ENCODE measurements around the gene TMEM132C. TPM values are rescaled to one million over a fixed set of nuclear protein-coding genes. Genes with fewer than 3 reads are reported as not detected.

Gene TMEM132C
- total RNA-seq, 1 donor from 2014 or later = 0.64 TPM

DNA sequence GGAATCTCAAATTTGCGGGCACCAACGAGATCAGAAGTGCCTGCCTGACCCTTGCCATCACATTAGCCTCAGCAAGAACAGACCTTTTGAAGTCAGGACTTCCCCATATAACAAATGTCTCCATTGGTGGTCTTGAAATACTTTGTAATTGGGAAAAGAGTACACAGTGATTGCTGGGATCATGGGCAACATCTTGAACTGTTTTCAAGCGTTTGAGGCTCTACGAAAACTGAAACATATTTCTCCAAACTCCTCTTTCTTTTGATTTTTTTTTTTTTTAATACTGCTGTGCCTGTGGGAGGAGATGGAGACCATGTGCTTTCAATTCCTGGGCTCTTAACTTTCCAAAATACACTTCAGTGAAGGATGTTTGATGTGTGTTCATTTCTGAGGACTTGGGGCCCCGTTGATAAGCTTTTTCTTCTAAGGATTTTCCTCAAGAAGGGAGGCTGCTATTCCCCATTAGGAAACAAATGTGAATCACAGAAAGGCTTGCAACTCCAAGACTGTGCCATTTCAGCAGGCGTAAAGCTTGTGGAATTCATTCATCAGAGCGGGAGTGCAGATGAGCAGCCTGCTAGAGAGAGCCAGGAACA lies 94.5 kb downstream of the TMEM132C start:
- H3K27ac ChIP-seq = no peak overlapping the region
- intact Hi-C loops (cut with DNase I) = no loop called here
- DNase-seq = no peak
- no peak overlapping the region for H3K4me3 ChIP-seq
- no peaks in the 10 kb centered on the region for H3K9me3 ChIP-seq
- H3K36me3 ChIP-seq = no peaks in the 10 kb centered on the region
- no peaks in the 10 kb centered on the region for H3K4me1 ChIP-seq
- TF ChIP-seq, protein P1, sequence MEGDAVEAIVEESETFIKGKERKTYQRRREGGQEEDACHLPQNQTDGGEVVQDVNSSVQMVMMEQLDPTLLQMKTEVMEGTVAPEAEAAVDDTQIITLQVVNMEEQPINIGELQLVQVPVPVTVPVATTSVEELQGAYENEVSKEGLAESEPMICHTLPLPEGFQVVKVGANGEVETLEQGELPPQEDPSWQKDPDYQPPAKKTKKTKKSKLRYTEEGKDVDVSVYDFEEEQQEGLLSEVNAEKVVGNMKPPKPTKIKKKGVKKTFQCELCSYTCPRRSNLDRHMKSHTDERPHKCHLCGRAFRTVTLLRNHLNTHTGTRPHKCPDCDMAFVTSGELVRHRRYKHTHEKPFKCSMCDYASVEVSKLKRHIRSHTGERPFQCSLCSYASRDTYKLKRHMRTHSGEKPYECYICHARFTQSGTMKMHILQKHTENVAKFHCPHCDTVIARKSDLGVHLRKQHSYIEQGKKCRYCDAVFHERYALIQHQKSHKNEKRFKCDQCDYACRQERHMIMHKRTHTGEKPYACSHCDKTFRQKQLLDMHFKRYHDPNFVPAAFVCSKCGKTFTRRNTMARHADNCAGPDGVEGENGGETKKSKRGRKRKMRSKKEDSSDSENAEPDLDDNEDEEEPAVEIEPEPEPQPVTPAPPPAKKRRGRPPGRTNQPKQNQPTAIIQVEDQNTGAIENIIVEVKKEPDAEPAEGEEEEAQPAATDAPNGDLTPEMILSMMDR (IDR thresholded peaks at IDR 0.05) = no peak
- ATAC-seq = no peak
- H3K27me3 ChIP-seq = peaks cover 6% of the 10 kb centered on the region

DNA sequence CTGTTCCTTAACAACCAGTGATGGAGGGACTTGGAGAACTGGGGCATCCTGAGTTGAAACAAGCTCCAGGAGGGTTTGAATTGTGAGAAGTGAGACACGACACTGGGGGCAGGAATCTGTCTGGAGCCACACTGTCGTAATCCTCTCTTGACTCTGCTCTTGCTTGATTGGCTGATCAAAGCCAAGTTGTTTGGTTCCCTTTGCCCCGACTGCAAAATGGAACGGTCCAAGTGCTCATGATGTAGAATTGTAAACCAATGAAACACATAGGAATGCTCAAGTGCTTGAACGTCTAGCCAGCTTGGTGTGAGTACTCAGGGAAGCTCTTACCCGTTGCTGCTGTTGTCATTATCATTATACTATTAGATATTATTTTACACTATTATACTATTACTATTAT lies 98.1 kb downstream of the TMEM132C start:
- no peaks in the 10 kb centered on the region for H3K36me3 ChIP-seq
- intact Hi-C loops (cut with DNase I) = no loop called here
- H3K4me3 ChIP-seq = no peak overlapping the region
- no peaks in the 10 kb centered on the region for H3K4me1 ChIP-seq
- DNase-seq = no peak
- H3K27me3 ChIP-seq = peaks cover 6% of the 10 kb centered on the region
- no peaks in the 10 kb centered on the region for H3K9me3 ChIP-seq
- TF ChIP-seq, protein P1 (IDR thresholded peaks at IDR 0.05) = no peak
- no peak for ATAC-seq
- no peak overlapping the region for H3K27ac ChIP-seq

DNA sequence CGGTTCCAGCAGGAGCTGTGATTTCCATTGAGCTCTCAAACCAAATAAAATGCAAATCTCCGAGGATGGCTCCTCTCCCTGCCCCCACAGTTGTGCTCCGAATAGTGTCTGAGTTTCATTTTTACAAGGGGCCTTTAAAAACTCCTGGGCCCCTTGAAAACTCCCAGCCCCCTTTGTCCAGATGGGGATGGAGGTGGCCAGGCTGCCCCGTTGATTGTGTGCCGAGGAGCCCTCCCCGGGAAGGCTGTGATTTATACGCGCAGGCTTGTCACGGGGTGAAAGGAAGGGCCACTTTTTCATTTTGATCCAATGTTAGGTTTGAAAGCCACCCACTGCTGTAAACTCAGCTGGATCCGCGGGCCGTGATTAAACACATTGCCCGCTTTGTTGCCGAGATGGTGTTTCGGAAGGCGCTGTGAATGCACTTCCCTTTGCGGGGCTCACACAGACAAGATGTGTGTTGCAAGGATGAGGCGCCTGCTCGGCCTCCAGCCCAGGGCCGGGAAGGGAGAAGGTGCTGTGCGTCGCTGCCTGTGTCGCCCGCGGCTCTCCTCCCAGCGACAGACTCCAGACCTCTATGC lies 98.8 kb downstream of the TMEM132C start:
- ATAC-seq (peak; percentile 27), DNase-seq (no peak)
- Histone ChIP-seq H3K4me3 (peak overlapping the region; percentile 38), H3K27me3 (peaks cover 6% of the 10 kb centered on the region), H3K36me3 (no peaks in the 10 kb centered on the region), H3K9me3 (no peaks in the 10 kb centered on the region), H3K4me1 (no peaks in the 10 kb centered on the region), H3K27ac (no peak overlapping the region)
- intact Hi-C loops (cut with DNase I) = no loop called here
- TF ChIP-seq, protein P1 (IDR thresholded peaks at IDR 0.05) = no peak

DNA sequence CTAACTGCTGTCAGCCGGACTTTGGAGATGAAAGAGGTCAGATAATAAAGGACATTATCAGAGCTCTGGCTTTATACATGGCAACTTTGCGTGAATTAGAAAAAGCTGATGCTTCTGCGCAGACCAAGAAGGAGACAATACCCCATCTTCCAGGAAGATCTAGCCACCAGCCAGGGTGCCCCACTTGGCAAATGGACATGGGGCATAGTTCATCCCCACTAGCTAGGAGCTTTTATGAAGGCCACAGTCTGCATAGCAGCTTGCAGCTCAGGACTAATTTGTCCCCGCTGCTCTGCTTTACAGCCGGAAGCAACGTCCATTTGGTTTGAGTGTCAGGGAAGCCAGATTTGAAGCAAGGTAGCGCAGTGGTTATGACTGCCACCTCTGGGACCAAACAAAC lies 101.0 kb downstream of the TMEM132C start:
- Histone ChIP-seq H3K4me1 (no peaks in the 10 kb centered on the region), H3K27ac (no peak overlapping the region), H3K27me3 (peaks cover 6% of the 10 kb centered on the region), H3K36me3 (no peaks in the 10 kb centered on the region), H3K9me3 (no peaks in the 10 kb centered on the region), H3K4me3 (no peak overlapping the region)
- no peak for DNase-seq
- intact Hi-C loops (cut with DNase I) = no loop called here
- ATAC-seq = no peak
- TF ChIP-seq, protein P1 (IDR thresholded peaks at IDR 0.05) = no peak

DNA sequence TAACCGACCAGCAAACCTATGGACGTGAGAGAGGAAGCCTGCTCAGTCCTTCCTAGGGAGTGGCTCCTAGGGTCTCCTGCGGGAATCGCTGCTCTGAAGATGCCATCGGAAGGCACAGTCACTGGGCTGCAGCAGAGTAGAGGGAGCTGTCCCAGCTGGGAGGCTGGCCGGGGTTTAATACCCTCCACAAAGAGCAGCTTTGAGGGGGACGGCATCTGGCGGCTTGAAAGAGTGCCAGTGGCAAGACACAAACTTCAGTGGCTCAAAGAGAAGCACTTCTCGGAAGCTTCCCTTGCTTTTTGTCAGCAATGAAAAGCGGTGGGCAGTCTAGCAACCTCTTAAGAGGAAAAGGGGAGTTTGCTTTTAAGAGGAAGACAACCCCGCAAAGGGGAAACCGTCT lies 114.6 kb downstream of the TMEM132C start:
- intact Hi-C loops (cut with DNase I) = no loop called here
- DNase-seq (no peak), ATAC-seq (no peak)
- Histone ChIP-seq H3K4me3 (no peak overlapping the region), H3K27me3 (peaks cover 32% of the 10 kb centered on the region), H3K4me1 (no peaks in the 10 kb centered on the region), H3K9me3 (no peaks in the 10 kb centered on the region), H3K36me3 (no peaks in the 10 kb centered on the region), H3K27ac (no peak overlapping the region)
- TF ChIP-seq, protein P1 (IDR thresholded peaks at IDR 0.05) = no peak

Data from upper lobe of right lung (tissue), 1 donor.